ENCODE measurements around the gene FKBP6.

The FKBP6 gene

GRCh38 chr7:73391396-73391795 is 63.4 kb downstream of the FKBP6 start:
- Histone ChIP-seq H4K8ac (ENCODE audit: low read depth, low read length) (no peak overlapping the region), H3K79me2 (ENCODE audit: control insufficient read depth, insufficient read depth, low read length, poor library complexity) (no peaks in the 10 kb centered on the region), H3K9ac (ENCODE audit: low read length) (no peak overlapping the region), H3K27ac (ENCODE audit: low read depth, low read length) (no peak overlapping the region), H2AFZ (ENCODE audit: insufficient read depth, low read length, poor library complexity) (no peak overlapping the region), H3K27me3 (ENCODE audit: insufficient read depth, low read length) (no peaks in the 10 kb centered on the region), H3K18ac (ENCODE audit: low read length) (no peak overlapping the region), H4K91ac (ENCODE audit: low read depth, low read length) (no peak overlapping the region), H3K14ac (ENCODE audit: low read length) (no peak overlapping the region), H2BK120ac (ENCODE audit: insufficient read depth, low read length, poor library complexity) (no peak overlapping the region), H3K79me1 (ENCODE audit: low read length) (no peaks in the 10 kb centered on the region), H3K9me3 (ENCODE audit: insufficient read depth, low read depth, low read length) (peaks cover 3% of the 10 kb centered on the region), H3K4ac (ENCODE audit: low read depth, low read length) (no peak overlapping the region), H4K12ac (ENCODE audit: low read depth, low read length) (no peak overlapping the region), H3K4me1 (ENCODE audit: control insufficient read depth in 1 of 2, insufficient read depth in 2 of 2, low read length in 2 of 2) (no peaks in the 10 kb centered on the region), H2BK5ac (ENCODE audit: low read depth, low read length, poor library complexity) (no peak overlapping the region), H2AK5ac (ENCODE audit: low read length) (no peak overlapping the region), H3K4me2 (ENCODE audit: low read length) (no peak overlapping the region), H3K36me3 (ENCODE audit: control insufficient read depth in 1 of 2, insufficient read depth in 2 of 2, low read length in 2 of 2) (no peaks in the 10 kb centered on the region), H3K4me3 (ENCODE audit: low read depth, low read length) (no peak overlapping the region), H2BK12ac (ENCODE audit: low read length) (no peak overlapping the region), H3K23ac (ENCODE audit: low read length) (no peak overlapping the region)
- no peak for DNase-seq
- no CpG with 5 or more reads among the region's 2 CpGs for WGBS (ENCODE audit: extremely low coverage, insufficient coverage, insufficient read length)

GRCh38 chr7:73394422-73394821 is 66.5 kb downstream of the FKBP6 start:
- DNase-seq, result no peak
- no peak overlapping the region for H2BK120ac ChIP-seq (ENCODE audit: insufficient read depth, low read length, poor library complexity)
- no peak overlapping the region for H2BK5ac ChIP-seq (ENCODE audit: low read depth, low read length, poor library complexity)
- H3K79me1 ChIP-seq (ENCODE audit: low read length), result no peaks in the 10 kb centered on the region
- H4K12ac ChIP-seq (ENCODE audit: low read depth, low read length), result no peak overlapping the region
- H3K23ac ChIP-seq (ENCODE audit: low read length), result no peak overlapping the region
- H3K4me1 ChIP-seq (ENCODE audit: control insufficient read depth in 1 of 2, insufficient read depth in 2 of 2, low read length in 2 of 2), result no peaks in the 10 kb centered on the region
- H3K4ac ChIP-seq (ENCODE audit: low read depth, low read length), result no peak overlapping the region
- no peak overlapping the region for H4K91ac ChIP-seq (ENCODE audit: low read depth, low read length)
- no peaks in the 10 kb centered on the region for H3K9me3 ChIP-seq (ENCODE audit: insufficient read depth, low read depth, low read length)
- no peak overlapping the region for H2AK5ac ChIP-seq (ENCODE audit: low read length)
- H3K4me2 ChIP-seq (ENCODE audit: low read length), result no peak overlapping the region
- H3K27ac ChIP-seq (ENCODE audit: low read depth, low read length), result no peak overlapping the region
- no CpG with 5 or more reads among the region's 3 CpGs for WGBS (ENCODE audit: extremely low coverage, insufficient coverage, insufficient read length)
- no peak overlapping the region for H3K4me3 ChIP-seq (ENCODE audit: low read depth, low read length)
- no peak overlapping the region for H2AFZ ChIP-seq (ENCODE audit: insufficient read depth, low read length, poor library complexity)
- H3K36me3 ChIP-seq (ENCODE audit: control insufficient read depth in 1 of 2, insufficient read depth in 2 of 2, low read length in 2 of 2), result no peaks in the 10 kb centered on the region
- H3K14ac ChIP-seq (ENCODE audit: low read length), result no peak overlapping the region
- no peaks in the 10 kb centered on the region for H3K79me2 ChIP-seq (ENCODE audit: control insufficient read depth, insufficient read depth, low read length, poor library complexity)
- H3K18ac ChIP-seq (ENCODE audit: low read length), result no peak overlapping the region
- no peak overlapping the region for H3K9ac ChIP-seq (ENCODE audit: low read length)
- H3K27me3 ChIP-seq (ENCODE audit: insufficient read depth, low read length), result no peaks in the 10 kb centered on the region
- no peak overlapping the region for H2BK12ac ChIP-seq (ENCODE audit: low read length)
- no peak overlapping the region for H4K8ac ChIP-seq (ENCODE audit: low read depth, low read length)

- no CpG with 5 or more reads among the region's 21 CpGs for WGBS (ENCODE audit: extremely low coverage, insufficient coverage, insufficient read length)
- Histone ChIP-seq H3K36me3 (ENCODE audit: control insufficient read depth in 1 of 2, insufficient read depth in 2 of 2, low read length in 2 of 2) (no peaks in the 10 kb centered on the region), H2BK12ac (ENCODE audit: low read length) (no peak overlapping the region), H3K4me1 (ENCODE audit: control insufficient read depth in 1 of 2, insufficient read depth in 2 of 2, low read length in 2 of 2) (no peaks in the 10 kb centered on the region), H3K9ac (ENCODE audit: low read length) (no peak overlapping the region), H2AFZ (ENCODE audit: insufficient read depth, low read length, poor library complexity) (no peak overlapping the region), H2AK5ac (ENCODE audit: low read length) (no peak overlapping the region), H2BK120ac (ENCODE audit: insufficient read depth, low read length, poor library complexity) (no peak overlapping the region), H3K79me1 (ENCODE audit: low read length) (no peaks in the 10 kb centered on the region), H4K8ac (ENCODE audit: low read depth, low read length) (no peak overlapping the region), H3K27me3 (ENCODE audit: insufficient read depth, low read length) (no peaks in the 10 kb centered on the region), H3K4me2 (ENCODE audit: low read length) (no peak overlapping the region), H4K12ac (ENCODE audit: low read depth, low read length) (no peak overlapping the region), H3K14ac (ENCODE audit: low read length) (no peak overlapping the region), H3K23ac (ENCODE audit: low read length) (no peak overlapping the region), H3K18ac (ENCODE audit: low read length) (no peak overlapping the region), H3K79me2 (ENCODE audit: control insufficient read depth, insufficient read depth, low read length, poor library complexity) (no peaks in the 10 kb centered on the region), H3K27ac (ENCODE audit: low read depth, low read length) (no peak overlapping the region), H2BK5ac (ENCODE audit: low read depth, low read length, poor library complexity) (no peak overlapping the region), H3K9me3 (ENCODE audit: insufficient read depth, low read depth, low read length) (no peaks in the 10 kb centered on the region), H3K4ac (ENCODE audit: low read depth, low read length) (no peak overlapping the region), H3K4me3 (ENCODE audit: low read depth, low read length) (no peak overlapping the region), H4K91ac (ENCODE audit: low read depth, low read length) (no peak overlapping the region)
- DNase-seq, result no peak
These were observed 67.9 kb downstream of the FKBP6 start for GRCh38 chr7:73395538-73396503.

- H2BK120ac ChIP-seq (ENCODE audit: insufficient read depth, low read length, poor library complexity), result no peak overlapping the region
- H3K4ac ChIP-seq (ENCODE audit: low read depth, low read length), result no peak overlapping the region
- H2BK5ac ChIP-seq (ENCODE audit: low read depth, low read length, poor library complexity), result no peak overlapping the region
- H3K18ac ChIP-seq (ENCODE audit: low read length), result no peak overlapping the region
- no peak overlapping the region for H2AFZ ChIP-seq (ENCODE audit: insufficient read depth, low read length, poor library complexity)
- H3K27ac ChIP-seq (ENCODE audit: low read depth, low read length), result no peak overlapping the region
- H4K12ac ChIP-seq (ENCODE audit: low read depth, low read length), result no peak overlapping the region
- H2AK5ac ChIP-seq (ENCODE audit: low read length), result no peak overlapping the region
- no peak overlapping the region for H3K4me3 ChIP-seq (ENCODE audit: low read depth, low read length)
- peak overlapping the region; percentile 46 for H3K9ac ChIP-seq (ENCODE audit: low read length)
- no peaks in the 10 kb centered on the region for H3K79me1 ChIP-seq (ENCODE audit: low read length)
- no peaks in the 10 kb centered on the region for H3K4me1 ChIP-seq (ENCODE audit: control insufficient read depth in 1 of 2, insufficient read depth in 2 of 2, low read length in 2 of 2)
- H3K79me2 ChIP-seq (ENCODE audit: control insufficient read depth, insufficient read depth, low read length, poor library complexity), result no peaks in the 10 kb centered on the region
- no peak for DNase-seq
- H4K91ac ChIP-seq (ENCODE audit: low read depth, low read length), result no peak overlapping the region
- no peaks in the 10 kb centered on the region for H3K36me3 ChIP-seq (ENCODE audit: control insufficient read depth in 1 of 2, insufficient read depth in 2 of 2, low read length in 2 of 2)
- WGBS (ENCODE audit: extremely low coverage, insufficient coverage, insufficient read length), result no CpG with 5 or more reads among the region's 14 CpGs
- no peak overlapping the region for H3K23ac ChIP-seq (ENCODE audit: low read length)
- no peak overlapping the region for H4K8ac ChIP-seq (ENCODE audit: low read depth, low read length)
- H3K4me2 ChIP-seq (ENCODE audit: low read length), result no peak overlapping the region
- H3K27me3 ChIP-seq (ENCODE audit: insufficient read depth, low read length), result no peaks in the 10 kb centered on the region
- H3K14ac ChIP-seq (ENCODE audit: low read length), result no peak overlapping the region
- no peaks in the 10 kb centered on the region for H3K9me3 ChIP-seq (ENCODE audit: insufficient read depth, low read depth, low read length)
- no peak overlapping the region for H2BK12ac ChIP-seq (ENCODE audit: low read length)
These were observed 69.7 kb downstream of the FKBP6 start for GRCh38 chr7:73397521-73398281.

Measured in trophoblast cell (in vitro differentiated cells and primary cell).